Karpas-422 (cell line): ENCODE data around the gene TMEM145. TPM values are rescaled to one million over a fixed set of nuclear protein-coding genes. Genes with fewer than 3 reads are reported as not detected.

Source experiments
- DNase-seq: peaks from one replicate; pipeline ENCODE4 v3.0.0-alpha.2; 2015
- H2AFZ ChIP-seq: fragments of 200-600 bp; sonication (generic); 2 replicates; pipeline ENCODE4 v1.6.1; 2014; ENCODE audit warnings: antibody characterized with exemption, low read length, mixed read lengths
- H3K27ac ChIP-seq: fragments of 200-600 bp; sonication (generic); 2 replicates; pipeline ENCODE4 v1.5.1; 2014; ENCODE audit warnings: mild to moderate bottlenecking, low read length, moderate library complexity
- H3K27me3 ChIP-seq: fragments of 200-600 bp; sonication (generic); 2 replicates; pipeline ENCODE4 v1.6.1; 2014; ENCODE audit warnings: low read length, mixed read lengths
- H3K36me3 ChIP-seq: fragments of 200-600 bp; sonication (generic); 2 replicates; pipeline ENCODE4 v1.6.1; 2014; ENCODE audit warnings: low read length, mixed read lengths; ENCODE audit not compliant: insufficient read depth
- H3K4me1 ChIP-seq: fragments of 200-600 bp; sonication (generic); 2 replicates; pipeline ENCODE4 v1.6.1; 2014; ENCODE audit warnings: mild to moderate bottlenecking, low read length, mixed read lengths
- H3K4me2 ChIP-seq: fragments of 200-600 bp; sonication (generic); 2 replicates; pipeline ENCODE4 v1.6.1; 2014; ENCODE audit warnings: low read length, low read depth, mild to moderate bottlenecking; ENCODE audit not compliant: poor library complexity, severe bottlenecking
- H3K4me3 ChIP-seq: fragments of 200-600 bp; sonication (generic); 2 replicates; pipeline ENCODE4 v1.5.1; 2014; ENCODE audit warnings: mild to moderate bottlenecking, antibody characterized with exemption, low read length, mixed read lengths
- H3K79me2 ChIP-seq: fragments of 200-600 bp; sonication (generic); 2 replicates; pipeline ENCODE4 v1.6.1; 2014; ENCODE audit warnings: mild to moderate bottlenecking, low read length, mixed read lengths
- H3K9ac ChIP-seq: fragments of 200-600 bp; sonication (generic); 2 replicates; pipeline ENCODE4 v1.6.0; 2014; ENCODE audit warnings: low read length
- H3K9me2 ChIP-seq: fragments of 200-600 bp; sonication (generic), shearing (Covaris generic); replicated peaks from 2 replicates; pipeline ENCODE4 v1.6.0; 2014; ENCODE audit warnings: mild to moderate bottlenecking, low read length, moderate library complexity; ENCODE audit not compliant: insufficient read depth
- H3K9me3 ChIP-seq: fragments of 300-700, 200-600 bp; sonication (generic); 2 replicates; pipeline ENCODE4 v1.6.1; 2014; ENCODE audit warnings: low read length, mixed read lengths
- H4K20me1 ChIP-seq: fragments of 200-600 bp; sonication (generic); 2 replicates; pipeline ENCODE4 v1.6.1; 2014; ENCODE audit warnings: mild to moderate bottlenecking, antibody characterized with exemption, low read length, low read depth; ENCODE audit not compliant: insufficient read depth
- total RNA-seq: library from RNA; depleted of rRNA; stranded (reverse); fragments of >200 nt; shearing (Covaris generic); gene quantifications from 2 replicates; pipeline ENCODE4 v1.2.3, GENCODE V29; 2014; ENCODE audit warnings: low replicate concordance

TMEM145 gene
- total RNA-seq, 1 experiment from 2014 or later: 18.7 TPM

DNA sequence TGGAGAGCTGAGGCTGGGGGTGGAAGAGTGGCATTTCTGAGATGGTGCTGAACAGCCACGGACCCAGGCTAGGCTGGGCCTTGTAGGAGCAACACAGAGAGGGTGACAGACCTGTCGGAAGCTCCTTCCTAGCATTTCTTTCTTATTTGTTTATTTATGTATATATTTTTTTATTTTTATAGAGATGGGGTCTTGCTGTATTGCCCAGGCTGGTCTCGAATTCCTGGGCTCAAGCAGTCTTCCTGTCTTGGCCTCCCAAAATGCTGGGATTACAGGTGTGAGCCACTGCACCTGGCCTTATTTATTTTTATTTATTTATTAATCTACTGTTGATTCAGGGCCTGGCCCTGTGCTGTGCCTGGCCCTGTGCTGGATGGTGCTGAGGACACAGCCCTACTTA, 37.6 kb upstream of the TMEM145 start:
- peaks cover 27% of the 10 kb centered on the region for H3K4me1 ChIP-seq
- H3K4me2 ChIP-seq: no peak overlapping the region
- no peak for DNase-seq
- H3K79me2 ChIP-seq: peaks cover 14% of the 10 kb centered on the region
- no peaks in the 10 kb centered on the region for H3K36me3 ChIP-seq
- no peaks in the 10 kb centered on the region for H3K27me3 ChIP-seq
- H3K27ac ChIP-seq: no peak overlapping the region
- no peak overlapping the region for H3K4me3 ChIP-seq
- H4K20me1 ChIP-seq: no peaks in the 10 kb centered on the region
- no peaks in the 10 kb centered on the region for H3K9me3 ChIP-seq
- H2AFZ ChIP-seq: no peak overlapping the region
- H3K9me2 ChIP-seq: no peaks in the 10 kb centered on the region
- H3K9ac ChIP-seq: no peak overlapping the region

DNA sequence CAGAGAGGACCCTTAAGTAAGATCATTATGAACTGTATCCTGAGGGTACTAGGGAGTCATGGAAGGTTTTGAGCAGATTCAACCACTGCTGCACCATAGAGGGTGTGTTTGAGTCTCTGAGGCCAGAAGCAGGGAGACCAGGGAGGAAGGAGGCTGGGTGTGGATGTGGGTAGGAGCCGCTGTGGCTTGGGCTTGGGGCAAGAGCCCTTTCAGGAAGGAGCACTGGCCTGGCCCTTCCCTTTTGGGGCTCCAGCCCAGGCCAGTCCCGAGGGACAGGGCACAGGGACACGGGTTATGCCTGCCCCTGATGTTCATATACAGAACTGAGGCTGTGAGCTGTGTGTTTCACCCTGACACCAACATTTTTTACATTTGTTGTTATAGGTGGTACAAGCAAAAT, 36.8 kb upstream of the TMEM145 start:
- peaks cover 23% of the 10 kb centered on the region for H3K4me1 ChIP-seq
- H3K4me3 ChIP-seq: no peak overlapping the region
- no peak for DNase-seq
- 0 out of 2 replicates have a peak overlapping the region, but pooled peaks have one; percentile 35 for H3K9ac ChIP-seq
- H3K27me3 ChIP-seq: no peaks in the 10 kb centered on the region
- no peaks in the 10 kb centered on the region for H4K20me1 ChIP-seq
- peaks cover 9% of the 10 kb centered on the region for H3K79me2 ChIP-seq
- H3K4me2 ChIP-seq: no peak overlapping the region
- H3K9me2 ChIP-seq: no peaks in the 10 kb centered on the region
- H3K9me3 ChIP-seq: no peaks in the 10 kb centered on the region
- H3K27ac ChIP-seq: no peak overlapping the region
- H2AFZ ChIP-seq: no peak overlapping the region
- H3K36me3 ChIP-seq: no peaks in the 10 kb centered on the region

DNA sequence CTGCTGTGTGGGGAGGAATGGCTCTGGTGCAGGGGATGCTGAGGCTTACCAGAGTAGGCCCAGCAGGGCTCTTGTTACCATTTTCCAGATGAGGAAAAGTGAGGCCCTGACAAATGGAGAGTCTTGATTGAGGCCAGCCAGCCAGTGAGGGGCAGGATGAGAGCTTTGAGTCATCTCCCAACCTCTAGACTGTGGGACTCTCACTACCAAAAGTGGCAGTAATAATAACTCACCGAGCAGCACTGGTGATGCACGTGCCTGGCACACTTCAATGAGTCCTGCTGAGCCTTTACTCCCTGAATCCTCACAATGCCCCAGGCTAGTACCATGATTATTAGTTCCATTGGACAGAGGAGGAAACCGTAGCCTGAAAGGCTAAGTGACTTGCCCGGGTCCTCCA, 36.3 kb upstream of the TMEM145 start:
- Histone ChIP-seq H3K4me1 (peaks cover 24% of the 10 kb centered on the region), H3K9ac (no peak overlapping the region), H4K20me1 (no peaks in the 10 kb centered on the region), H3K9me2 (no peaks in the 10 kb centered on the region), H3K4me3 (no peak overlapping the region), H3K9me3 (no peaks in the 10 kb centered on the region), H2AFZ (no peak overlapping the region), H3K27ac (no peak overlapping the region), H3K27me3 (no peaks in the 10 kb centered on the region), H3K4me2 (no peak overlapping the region), H3K36me3 (no peaks in the 10 kb centered on the region), H3K79me2 (peaks cover 5% of the 10 kb centered on the region; the same call in 1 of the 2 replicates)
- DNase-seq: no peak

DNA sequence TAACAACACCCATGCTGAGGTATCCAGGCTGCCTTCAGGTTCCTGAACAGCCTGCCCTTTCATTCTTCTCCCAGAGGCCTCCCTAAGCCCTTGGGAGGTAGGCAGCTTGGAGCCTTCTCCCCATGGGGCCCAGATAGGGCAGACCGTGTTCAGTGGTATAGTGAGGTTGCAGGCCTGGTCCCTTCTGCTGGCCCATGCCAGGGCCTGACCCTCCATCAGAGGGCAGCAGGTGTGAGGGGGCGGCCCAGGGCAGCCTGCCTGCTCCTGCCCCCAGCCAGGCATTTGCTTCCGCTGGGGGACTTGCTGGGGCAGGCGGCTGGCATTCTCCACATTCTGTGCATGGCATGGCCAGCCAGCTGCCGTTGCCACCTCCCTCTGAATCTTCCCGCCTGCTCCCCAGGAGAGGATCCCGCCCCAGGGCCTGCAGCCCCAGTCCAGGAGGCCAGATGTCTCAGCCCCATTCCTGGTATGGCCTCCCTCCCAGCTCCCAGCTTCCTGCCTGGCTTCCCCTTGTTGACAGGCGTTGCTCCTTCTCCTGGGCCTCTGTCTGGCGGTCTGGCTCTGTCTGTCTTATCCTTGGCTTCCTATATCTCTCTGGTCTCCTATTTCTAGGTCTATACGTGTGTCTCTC, 35.2 kb upstream of the TMEM145 start:
- peaks cover 5% of the 10 kb centered on the region; the same call in 1 of the 2 replicates for H3K79me2 ChIP-seq
- peaks cover 35% of the 10 kb centered on the region for H3K4me1 ChIP-seq

DNA sequence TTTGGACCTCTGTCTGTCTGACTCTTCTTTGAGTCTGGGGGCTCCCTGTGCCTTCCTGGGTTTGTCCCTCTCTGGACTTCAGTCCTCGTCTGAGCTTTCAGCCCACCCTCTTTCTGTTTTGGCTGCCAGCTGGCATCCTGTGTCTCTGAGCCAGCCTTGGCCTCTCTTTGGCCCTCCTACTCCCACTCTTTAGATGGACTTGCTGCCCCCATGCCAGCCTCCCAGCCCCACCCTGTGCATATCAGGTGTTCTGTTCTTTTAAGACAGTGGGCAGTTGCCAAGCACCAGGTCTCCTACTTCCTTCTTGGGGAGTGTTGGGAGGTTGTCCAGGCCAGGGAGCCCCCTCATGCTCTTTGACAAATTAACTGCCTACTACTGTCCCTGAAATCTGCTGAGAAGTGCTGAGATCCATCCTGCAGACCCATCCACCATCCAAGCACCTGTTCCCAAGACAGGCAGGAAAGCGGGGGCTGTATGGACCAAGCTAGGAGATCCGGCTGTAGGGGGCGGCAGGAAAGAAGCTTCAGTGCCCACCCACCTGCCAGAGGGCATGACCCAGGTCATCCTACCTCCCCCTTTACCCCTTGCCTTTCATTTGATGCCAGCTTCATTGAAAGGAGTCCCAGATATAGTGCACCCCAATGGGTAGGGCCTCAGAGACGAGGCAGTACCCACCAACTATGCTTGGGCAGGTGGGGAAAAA, 34.5 kb upstream of the TMEM145 start:
- H3K4me2 ChIP-seq: peak overlapping the region; percentile 95
- H3K9me3 ChIP-seq: no peaks in the 10 kb centered on the region
- H4K20me1 ChIP-seq: no peaks in the 10 kb centered on the region
- peak overlapping the region; percentile 91; the same call in 1 of the 2 replicates for H3K9ac ChIP-seq
- no peak for DNase-seq
- H3K79me2 ChIP-seq: peaks cover 5% of the 10 kb centered on the region; the same call in 1 of the 2 replicates
- H3K27ac ChIP-seq: peak overlapping the region; percentile 81; the same call in 1 of the 2 replicates
- H3K4me3 ChIP-seq: no peak overlapping the region; the same call in 1 of the 2 replicates
- H3K27me3 ChIP-seq: no peaks in the 10 kb centered on the region
- H3K9me2 ChIP-seq: no peaks in the 10 kb centered on the region
- peaks cover 41% of the 10 kb centered on the region for H3K4me1 ChIP-seq
- no peak overlapping the region for H2AFZ ChIP-seq
- no peaks in the 10 kb centered on the region for H3K36me3 ChIP-seq

More for the DNA sequence above, 35.2 kb upstream of the TMEM145 start:
- Histone ChIP-seq H3K4me2 (no peak overlapping the region), H3K4me3 (no peak overlapping the region), H3K27me3 (no peaks in the 10 kb centered on the region), H3K27ac (no peak overlapping the region), H4K20me1 (no peaks in the 10 kb centered on the region), H3K9me3 (no peaks in the 10 kb centered on the region), H3K36me3 (no peaks in the 10 kb centered on the region), H3K9ac (0 out of 2 replicates have a peak overlapping the region, but pooled peaks have one; percentile 91), H3K9me2 (no peaks in the 10 kb centered on the region), H2AFZ (no peak overlapping the region)
- DNase-seq: no peak

DNA sequence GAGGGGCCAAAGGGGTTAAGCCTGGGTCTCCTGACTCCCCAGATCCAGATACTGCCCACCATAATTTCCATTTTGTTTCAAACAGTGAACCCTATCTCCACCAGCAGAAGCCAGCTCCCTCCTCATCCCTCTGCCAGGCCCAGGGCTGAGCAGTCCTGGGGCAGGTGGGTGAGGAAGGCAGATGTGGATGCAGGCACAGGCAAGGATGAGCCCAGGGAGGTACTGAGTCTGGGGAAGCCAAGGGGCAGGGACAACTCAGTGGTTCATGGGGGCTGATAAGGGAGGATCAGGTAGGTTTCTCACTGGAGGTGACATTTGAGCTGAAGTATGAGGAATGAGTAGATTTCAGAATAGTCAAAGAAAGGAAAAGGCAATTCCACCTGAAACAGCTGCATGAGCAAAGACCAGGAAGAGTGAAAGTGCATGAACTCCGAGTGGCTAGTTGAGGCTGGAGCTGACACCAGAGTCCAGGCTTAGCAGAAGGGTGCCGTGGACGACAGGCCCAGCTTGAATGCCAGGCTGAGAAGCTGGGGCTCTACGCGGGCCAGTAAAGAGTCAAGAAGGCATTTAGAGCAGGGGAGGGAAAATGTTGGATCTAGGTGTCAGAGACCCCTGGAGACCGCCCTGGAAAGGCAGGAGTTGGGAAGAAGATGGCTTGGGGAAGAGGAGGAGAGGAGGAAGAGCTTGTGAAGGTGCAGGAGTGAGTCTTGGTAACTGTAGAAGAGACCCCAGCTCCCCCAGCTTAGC, 33.8 kb upstream of the TMEM145 start:
- peak overlapping the region; percentile 81 for H3K27ac ChIP-seq
- peaks cover 5% of the 10 kb centered on the region; the same call in 1 of the 2 replicates for H3K79me2 ChIP-seq
- no peaks in the 10 kb centered on the region for H3K36me3 ChIP-seq
- no peaks in the 10 kb centered on the region for H3K27me3 ChIP-seq
- H3K9me2 ChIP-seq: no peaks in the 10 kb centered on the region
- peak overlapping the region; percentile 91 for H3K9ac ChIP-seq
- H3K4me1 ChIP-seq: peaks cover 41% of the 10 kb centered on the region
- DNase-seq: no peak
- H2AFZ ChIP-seq: no peak overlapping the region
- H3K4me2 ChIP-seq: peak overlapping the region; percentile 95
- peak overlapping the region; percentile 89 for H3K4me3 ChIP-seq
- H4K20me1 ChIP-seq: no peaks in the 10 kb centered on the region
- no peaks in the 10 kb centered on the region for H3K9me3 ChIP-seq

DNA sequence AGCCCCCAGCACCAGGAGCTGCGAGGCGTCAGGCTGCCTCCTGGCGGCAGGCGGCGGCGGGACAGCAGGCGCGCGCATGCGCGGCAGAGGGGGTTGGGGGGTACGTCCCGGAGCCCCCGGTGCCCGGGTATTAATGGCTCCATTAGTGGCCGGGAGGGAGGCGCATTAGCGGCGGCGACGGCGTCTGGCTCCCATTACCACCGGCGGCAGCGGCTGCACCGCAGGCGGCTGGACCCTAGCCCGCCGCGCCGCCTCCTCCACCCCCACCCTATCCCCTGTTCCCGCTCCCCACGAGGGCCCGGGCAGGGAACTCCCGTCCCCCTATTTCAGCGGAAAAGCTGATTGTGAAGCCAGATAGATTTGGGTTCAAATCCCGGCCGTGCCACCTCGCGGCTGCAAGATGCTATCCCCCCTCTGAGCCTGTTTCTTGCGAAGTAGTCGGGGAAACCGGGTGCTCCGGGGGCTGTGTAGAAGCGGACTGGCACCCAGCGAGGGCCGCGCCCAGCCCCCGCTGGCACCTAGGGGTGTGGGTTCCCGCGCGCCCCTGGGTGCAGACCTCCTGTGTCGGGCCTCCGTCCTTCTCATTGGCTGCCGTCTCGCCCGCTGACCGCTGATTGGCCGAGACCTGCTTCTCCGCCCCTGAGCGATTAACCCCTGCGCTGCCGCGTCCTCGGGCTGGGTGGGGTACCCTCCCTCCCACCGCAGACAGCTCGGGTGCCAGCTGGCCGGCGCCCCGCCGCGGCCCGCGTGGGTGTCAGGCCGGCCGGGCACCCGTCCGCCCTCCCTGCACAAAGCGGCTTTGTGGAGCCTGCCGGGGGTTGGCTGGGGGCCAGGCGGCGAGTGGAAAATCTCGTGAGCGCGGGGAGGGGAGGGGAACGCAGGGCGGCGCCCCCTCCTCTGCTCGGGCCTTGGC, 33.0 kb upstream of the TMEM145 start:
- Histone ChIP-seq H3K4me2 (peak overlapping the region; percentile 95), H3K9me3 (no peaks in the 10 kb centered on the region), H3K9me2 (no peaks in the 10 kb centered on the region), H3K9ac (peak overlapping the region; percentile 91), H3K4me3 (peak overlapping the region; percentile 89), H2AFZ (peak overlapping the region; percentile 79; the same call in 1 of the 2 replicates), H3K79me2 (peaks cover 8% of the 10 kb centered on the region), H4K20me1 (no peaks in the 10 kb centered on the region; the same call in 1 of the 2 replicates), H3K27ac (peak overlapping the region; percentile 81), H3K36me3 (no peaks in the 10 kb centered on the region), H3K4me1 (peaks cover 45% of the 10 kb centered on the region), H3K27me3 (no peaks in the 10 kb centered on the region)
- DNase-seq: peak; percentile 98
